RCC 7860 (cell line): Measurements from ENCODE around the gene MRPL43.

Experiments
- DNase-seq: peaks from one replicate; pipeline ENCODE4 v3.0.0-alpha.2; 2015; ENCODE audit warnings: low spot score
- FAIRE-seq: peaks from 2 replicates; lab custom pipeline; 2012; peaks lifted over from hg19 to GRCh38; lab: Jason Lieb, UNC

MRPL43 gene

GRCh38 chr10:101005361-101005760 is 18.1 kb upstream of the MRPL43 start:
- FAIRE-seq (no peak), DNase-seq (no peak)

- FAIRE-seq, result no peak
Measured at GRCh38 chr10:101003639-101004206, 16.4 kb upstream of the MRPL43 start.

DNA sequence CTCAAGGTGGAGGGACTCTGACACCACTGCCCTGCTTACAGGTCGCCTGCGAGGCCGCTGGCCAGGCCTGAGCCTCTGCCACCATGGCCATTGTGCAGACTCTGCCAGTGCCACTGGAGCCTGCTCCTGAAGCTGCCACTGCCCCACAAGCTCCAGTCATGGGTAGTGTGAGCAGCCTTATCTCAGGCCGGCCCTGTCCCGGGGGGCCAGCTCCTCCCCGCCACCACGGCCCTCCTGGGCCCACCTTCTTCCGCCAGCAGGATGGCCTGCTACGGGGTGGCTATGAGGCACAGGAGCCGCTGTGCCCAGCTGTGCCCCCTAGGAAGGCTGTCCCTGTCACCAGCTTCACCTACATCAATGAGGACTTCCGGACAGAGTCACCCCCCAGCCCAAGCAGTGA is 15.2 kb upstream of the MRPL43 start:
- FAIRE-seq (no peak), DNase-seq (no peak)

More at GRCh38 chr10:101003639-101004206, 16.4 kb upstream of the MRPL43 start:
- no peak for DNase-seq

DNA sequence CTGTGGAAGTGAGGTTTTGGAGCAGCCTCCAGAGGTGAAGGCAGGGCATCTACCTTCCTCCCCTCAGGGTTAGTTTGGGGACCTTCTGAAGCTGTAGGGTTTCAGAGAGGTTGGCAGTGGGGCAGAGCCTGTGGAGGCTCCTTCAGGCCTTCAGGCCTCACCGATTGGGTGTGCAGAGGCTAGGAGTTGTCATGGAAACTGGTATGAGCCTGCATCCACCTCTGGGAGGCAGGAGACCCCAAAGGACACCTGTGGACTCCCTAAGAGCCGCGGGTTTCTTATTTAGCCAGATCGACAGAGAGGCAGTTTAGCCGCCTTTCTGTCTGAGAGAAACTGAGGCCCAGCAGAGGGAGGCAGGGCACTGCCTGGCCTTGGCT is 14.3 kb upstream of the MRPL43 start:
- DNase-seq (no peak), FAIRE-seq (no peak)

DNA sequence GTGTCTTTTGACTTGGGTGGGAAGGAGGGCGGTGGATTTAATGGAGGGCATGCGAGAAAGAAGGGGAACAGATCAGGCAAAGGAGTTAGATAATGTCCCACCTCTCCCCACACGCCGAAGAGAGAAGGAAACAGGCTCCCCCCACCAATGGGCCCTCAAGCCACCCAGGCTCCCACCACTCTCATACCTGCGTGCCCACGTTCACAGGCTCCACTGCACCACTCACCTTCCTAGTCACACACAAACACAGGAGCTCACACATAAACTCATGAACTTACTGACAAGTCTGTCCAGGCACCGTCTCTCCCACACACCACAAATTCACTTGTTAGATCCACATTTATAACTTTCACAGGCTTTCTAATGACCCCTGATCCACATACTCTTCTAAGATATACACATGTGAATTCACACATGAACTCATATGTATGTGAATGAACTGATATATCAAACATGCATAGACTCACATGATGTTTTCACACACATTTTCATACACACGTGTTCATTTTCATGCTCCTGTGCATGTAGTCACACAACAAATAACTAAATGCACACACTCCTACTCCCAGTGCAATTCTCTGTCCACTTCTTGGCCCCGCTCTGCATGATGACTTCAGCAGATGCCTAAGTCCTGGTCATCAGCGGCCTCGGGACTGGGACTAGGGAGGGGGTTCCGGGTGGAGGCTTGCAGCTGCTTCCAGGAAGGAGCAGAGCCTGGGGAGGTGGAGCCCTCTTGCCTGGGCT is 13.8 kb upstream of the MRPL43 start:
- DNase-seq (peak; percentile 77), FAIRE-seq (peak; percentile 81)

- FAIRE-seq (no peak), DNase-seq (no peak)
Measured at GRCh38 chr10:101000127-101000914, 13.0 kb upstream of the MRPL43 start.

DNA sequence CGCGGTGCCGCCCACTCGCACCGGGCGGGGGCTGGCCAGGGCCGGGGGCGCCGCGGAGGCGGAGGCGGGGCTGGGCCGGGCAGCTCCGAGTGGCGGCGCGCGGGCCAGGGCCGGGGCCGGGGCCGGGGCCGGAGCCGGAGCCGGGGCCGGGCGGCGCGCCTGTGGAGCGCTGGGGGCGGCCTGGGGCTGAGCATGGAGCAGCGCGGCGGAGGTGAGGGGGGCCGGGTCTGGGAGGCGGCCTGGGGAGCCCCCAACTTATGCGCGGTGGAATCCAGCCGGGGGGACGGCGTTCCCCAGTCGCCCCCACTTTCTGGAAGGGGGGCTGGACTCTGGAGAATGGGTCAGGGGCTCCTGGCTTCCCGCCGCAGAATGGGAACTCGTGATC is 12.4 kb upstream of the MRPL43 start, which contains the start of gene LZTS2:
Gene LZTS2, plus strand, starts transcription at position 67 of the 385 bp plus-strand sequence. CDS start 2,731 bp downstream, outside the sequence.
- no peak for DNase-seq
- no peak for FAIRE-seq

DNA sequence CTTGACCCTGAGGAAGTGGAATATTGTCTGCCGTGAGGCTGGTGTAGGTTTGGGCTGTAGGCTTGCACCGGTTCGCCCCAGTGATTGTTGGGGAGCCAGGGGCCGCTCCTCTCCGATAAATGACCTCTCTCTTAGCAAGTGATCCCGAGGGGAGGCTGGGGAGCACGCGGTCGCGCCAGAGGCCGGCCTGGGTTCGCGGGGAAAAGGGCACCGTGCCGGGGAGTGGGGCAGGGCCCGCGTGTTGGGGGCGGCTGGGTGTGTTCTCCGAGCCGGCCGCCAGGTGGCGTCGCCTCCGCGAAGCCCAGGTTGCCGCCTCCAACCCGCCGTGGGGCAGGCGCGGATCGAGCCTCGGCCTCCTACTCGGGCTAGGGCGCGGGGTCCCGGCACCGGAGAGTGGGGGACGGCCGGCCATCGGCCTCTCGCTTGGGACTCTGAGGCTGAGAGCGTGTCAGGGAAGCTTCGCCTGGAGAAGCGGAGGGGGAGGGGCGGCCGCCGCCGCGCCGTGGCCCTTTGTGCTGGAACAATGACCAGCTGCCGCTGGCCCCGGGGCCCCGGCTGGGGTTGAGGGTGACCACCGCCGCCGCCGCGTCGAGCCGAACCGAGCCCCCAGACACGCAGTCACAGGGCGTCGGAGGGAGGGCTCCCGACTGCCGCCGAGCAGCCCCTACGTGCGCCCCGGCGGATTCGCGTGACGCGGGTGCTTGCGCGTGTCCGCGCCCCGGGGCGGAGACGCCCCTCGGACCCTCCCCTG is 11.9 kb upstream of the MRPL43 start:
- peak; percentile 49 for DNase-seq

GRCh38 chr10:100998183-100998990 is 11.1 kb upstream of the MRPL43 start:
- no peak for FAIRE-seq

More for the DNA sequence above, 11.9 kb upstream of the MRPL43 start:
- no peak for FAIRE-seq

DNA sequence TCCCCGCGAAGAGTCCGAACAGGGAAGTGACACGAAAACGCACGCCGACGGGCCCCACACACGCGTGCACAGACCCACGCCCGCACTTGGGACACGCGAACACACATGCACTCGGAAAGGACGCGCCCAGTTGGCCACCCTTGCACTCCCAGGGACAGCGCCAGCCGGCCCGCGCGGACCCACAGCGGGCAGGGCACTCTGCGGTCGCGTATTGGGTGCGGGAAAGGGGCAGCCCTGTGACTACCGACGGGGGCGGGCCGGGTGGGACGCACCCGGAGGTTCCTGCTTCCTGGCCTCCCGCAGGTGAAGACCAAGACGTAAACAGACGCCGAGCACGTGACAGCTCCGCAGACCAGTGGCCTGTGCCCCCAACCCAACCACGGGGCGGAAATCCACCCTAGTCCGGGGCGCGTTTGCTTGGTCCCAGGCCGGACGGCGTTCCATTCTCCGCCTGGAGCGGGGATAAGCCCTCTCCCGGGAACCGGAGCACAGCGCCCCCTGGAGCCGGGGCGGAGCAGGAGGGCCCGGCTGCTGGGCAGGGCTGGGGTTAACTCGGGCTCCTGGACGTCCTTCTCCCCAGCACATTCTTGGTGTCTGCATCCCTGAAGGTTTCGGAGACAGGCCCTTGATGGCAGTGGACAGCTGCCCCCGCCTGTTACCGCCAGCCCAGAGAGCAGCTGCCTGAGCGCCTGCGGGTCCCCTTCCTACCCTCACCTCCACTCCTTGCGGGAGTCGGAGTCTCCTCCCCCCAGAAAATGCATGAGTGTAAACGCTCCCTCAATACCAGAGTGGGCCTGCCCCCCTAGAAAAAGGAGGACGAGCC is 10.3 kb upstream of the MRPL43 start:
- FAIRE-seq, result no peak
- peak; percentile 63 for DNase-seq

More at GRCh38 chr10:100998183-100998990, 11.1 kb upstream of the MRPL43 start:
- DNase-seq, result peak; percentile 69

DNA sequence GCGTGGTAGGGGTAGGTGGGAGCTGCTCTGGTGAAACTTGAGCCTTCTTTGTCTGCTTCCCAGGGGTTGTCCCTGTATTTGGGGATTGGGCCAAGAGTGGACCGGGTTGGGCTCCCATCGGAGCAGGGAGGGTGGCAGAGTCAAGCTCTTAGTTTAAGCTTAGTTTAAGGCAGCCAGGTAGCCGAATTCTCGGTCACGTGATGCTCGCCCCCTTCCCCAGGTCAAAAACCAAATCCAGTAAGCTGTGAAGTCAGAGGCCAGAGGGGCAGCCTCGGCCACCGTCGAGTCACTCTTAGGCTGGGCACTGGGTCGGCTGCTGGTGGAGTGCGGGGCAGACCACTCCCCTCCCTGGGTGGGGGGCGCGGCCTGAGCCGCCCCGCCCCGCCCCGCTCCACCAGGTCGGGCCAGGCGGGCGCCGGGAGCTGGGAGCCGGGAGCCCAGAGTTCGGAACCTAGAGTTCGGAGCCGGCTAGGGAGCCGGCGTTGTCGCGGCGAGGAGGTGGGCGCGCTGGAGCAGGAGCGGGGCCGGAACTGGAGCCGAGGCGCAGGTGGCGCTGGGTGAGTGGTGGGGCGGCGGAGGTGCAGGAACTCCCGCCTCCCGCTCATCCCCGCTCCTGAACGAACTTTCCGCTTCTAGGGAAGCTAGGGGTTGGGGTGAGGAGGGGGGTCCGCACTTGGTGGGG is 9.5 kb upstream of the MRPL43 start:
- DNase-seq, result no peak
- FAIRE-seq, result no peak

- DNase-seq, result no peak
- FAIRE-seq, result no peak
Measured at GRCh38 chr10:100995181-100995580, 7.9 kb upstream of the MRPL43 start.

DNA sequence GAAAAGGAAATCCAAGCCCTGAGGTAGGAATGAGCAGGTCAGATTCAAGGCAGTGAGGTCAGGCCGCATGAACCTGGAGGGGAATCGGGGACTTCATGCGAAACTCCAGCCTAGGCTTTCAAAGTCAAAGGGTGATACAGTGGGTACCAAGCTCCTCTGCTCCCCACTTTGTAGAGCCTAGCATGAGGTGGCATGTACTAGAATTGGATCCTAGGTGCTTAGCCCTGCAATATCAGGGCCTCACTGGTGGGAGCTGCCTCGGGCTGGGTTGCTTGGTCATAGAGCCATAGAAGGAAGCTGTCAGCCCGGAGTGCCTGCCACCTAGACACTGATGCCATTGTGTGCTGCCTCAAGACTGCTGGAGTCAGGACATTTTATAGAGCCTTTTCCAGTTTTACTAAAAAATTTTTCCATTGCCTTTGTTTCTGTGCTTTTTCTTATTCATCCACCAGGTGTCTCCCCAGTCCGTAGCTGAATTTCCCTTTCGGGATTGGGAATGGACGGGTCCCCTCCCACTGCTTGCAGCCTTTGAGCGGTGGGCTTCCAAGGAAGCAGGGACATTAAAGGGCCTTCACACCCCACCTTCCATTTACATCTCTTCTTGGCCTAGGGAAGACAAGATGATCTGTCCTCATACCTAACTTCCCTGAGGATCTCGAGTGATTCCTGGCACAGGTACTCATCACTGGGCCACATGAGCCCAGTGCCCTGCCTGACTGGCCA is 6.8 kb upstream of the MRPL43 start:
- FAIRE-seq, result no peak

DNA sequence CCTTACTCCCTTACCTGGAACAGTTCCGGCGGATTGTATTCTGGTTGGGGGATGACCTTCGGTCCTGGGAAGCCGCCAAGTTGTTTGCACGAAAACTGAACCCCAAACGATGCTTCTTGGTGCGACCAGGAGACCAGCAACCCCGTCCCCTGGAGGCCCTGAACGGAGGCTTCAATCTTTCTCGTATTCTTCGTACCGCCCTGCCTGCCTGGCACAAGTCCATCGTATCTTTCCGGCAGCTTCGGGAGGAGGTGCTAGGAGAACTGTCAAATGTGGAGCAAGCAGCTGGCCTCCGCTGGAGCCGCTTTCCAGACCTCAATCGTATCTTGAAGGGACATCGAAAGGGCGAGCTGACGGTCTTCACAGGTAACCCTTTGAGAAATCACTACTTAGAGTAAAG is 1.8 kb upstream of the MRPL43 start:
- no peak for DNase-seq
- no peak for FAIRE-seq

More for the DNA sequence above, 6.8 kb upstream of the MRPL43 start:
- DNase-seq, result no peak

DNA sequence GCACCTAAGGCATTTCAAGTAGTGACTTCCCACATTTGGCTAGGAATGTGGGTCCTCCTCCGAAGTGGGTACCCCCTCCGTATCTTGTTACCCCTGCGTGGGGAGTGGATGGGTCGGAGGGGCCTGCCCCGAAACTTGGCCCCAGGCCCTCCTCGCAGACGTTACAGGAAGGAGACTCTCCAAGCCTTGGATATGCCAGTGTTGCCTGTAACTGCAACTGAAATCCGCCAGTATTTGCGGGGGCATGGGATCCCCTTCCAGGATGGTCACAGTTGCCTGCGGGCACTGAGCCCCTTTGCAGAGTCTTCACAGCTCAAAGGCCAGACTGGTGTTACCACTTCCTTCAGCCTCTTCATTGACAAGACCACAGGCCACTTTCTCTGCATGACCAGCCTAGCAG is 869 bp upstream of the MRPL43 start:
- DNase-seq (no peak), FAIRE-seq (no peak)

DNA sequence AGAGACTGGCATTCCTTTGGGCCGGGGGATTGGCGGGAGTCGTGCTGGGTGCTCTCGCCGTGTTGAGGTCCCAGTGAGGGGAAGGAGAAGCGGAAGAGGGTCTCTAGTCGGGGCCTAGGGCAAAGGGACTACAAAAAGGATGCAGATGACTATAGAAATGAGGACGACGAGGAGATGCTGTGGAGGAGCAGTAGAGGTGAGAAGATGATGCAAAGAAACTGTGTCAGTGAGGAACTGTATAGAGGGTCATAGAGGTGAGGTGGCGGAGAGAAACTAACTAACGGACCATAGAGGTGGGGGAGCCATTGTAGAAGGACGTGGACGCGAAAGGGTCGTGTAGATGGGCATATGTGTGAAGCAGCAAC is 370 bp upstream of the MRPL43 start:
- FAIRE-seq, result no peak
- DNase-seq, result no peak

DNA sequence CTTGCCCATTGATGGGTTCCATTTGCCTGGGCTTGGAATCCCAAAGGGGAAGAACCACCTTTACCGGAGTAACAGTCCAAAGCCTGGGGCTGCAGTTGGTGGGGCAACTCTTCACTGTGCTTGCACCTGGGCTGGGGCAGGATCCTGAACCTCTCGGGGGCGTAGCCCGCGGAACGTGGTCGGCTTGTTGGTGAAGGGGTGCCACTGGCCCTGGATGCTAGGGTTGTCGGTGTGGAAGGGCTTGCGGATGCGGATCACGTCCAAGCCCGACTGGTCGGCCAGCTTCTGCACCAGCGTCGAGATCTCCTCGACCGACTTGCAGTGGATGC is 710 bp downstream of the MRPL43 start:
- FAIRE-seq (no peak), DNase-seq (no peak)

DNA sequence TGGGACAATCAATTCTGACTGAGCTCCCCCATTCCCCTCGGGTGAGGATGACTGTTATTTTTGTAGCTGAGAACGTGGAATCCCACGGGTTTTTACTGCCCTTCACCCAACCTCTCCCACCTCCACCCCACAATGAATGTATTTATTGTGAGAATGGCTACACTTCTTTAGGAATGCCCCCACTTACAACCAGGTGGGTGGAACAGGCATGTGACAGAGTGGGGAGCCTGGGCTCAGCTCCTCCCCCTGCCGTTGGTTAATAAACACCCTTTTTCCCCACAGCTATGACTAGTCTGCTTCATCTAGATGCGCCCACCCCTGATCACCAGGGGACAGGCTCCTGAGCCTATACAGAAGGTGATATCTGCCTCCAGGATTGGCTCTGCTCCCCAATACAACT is 2.0 kb downstream of the MRPL43 start:
- FAIRE-seq (no peak), DNase-seq (no peak)
